ENCODE measurements around the gene FAM222A.

FAM222A gene

GRCh38 chr12:109710747-109711595 is 2.7 kb upstream of the FAM222A start:
- DNase-seq (ENCODE audit: low read depth in 2 of 2) = no peak

GRCh38 chr12:109711596-109712461 is 1.8 kb upstream of the FAM222A start:
- DNase-seq (ENCODE audit: low read depth in 2 of 2) = no peak

- peak; percentile 13 to 18 for DNase-seq (ENCODE audit: low read depth in 2 of 2)
Observed at GRCh38 chr12:109714141-109714912, 702 bp downstream of the FAM222A start.

GRCh38 chr12:109714913-109715244 is 1.3 kb downstream of the FAM222A start:
- DNase-seq (ENCODE audit: low read depth in 2 of 2) = no peak

- DNase-seq (ENCODE audit: low read depth in 2 of 2) = no peak
Observed at GRCh38 chr12:109715310-109716091, 1.9 kb downstream of the FAM222A start.

GRCh38 chr12:109716092-109716479 is 2.5 kb downstream of the FAM222A start:
- DNase-seq (ENCODE audit: low read depth in 2 of 2) = no peak

- DNase-seq (ENCODE audit: low read depth in 2 of 2) = no peak
Observed at GRCh38 chr12:109716512-109717389, 3.1 kb downstream of the FAM222A start.

- no peak for DNase-seq (ENCODE audit: low read depth in 2 of 2)
Observed at GRCh38 chr12:109717390-109718357, 4.0 kb downstream of the FAM222A start.

- DNase-seq (ENCODE audit: low read depth in 2 of 2) = no peak
Observed at GRCh38 chr12:109718390-109718789, 4.8 kb downstream of the FAM222A start.

GRCh38 chr12:109719123-109720022 is 5.7 kb downstream of the FAM222A start:
- no peak for DNase-seq (ENCODE audit: low read depth in 2 of 2)

GRCh38 chr12:109720152-109720856 is 6.7 kb downstream of the FAM222A start:
- no peak for DNase-seq (ENCODE audit: low read depth in 2 of 2)

GRCh38 chr12:109720857-109721189 is 7.2 kb downstream of the FAM222A start:
- no peak for DNase-seq (ENCODE audit: low read depth in 2 of 2)

GRCh38 chr12:109721276-109721675 is 7.7 kb downstream of the FAM222A start:
- no peak for DNase-seq (ENCODE audit: low read depth in 2 of 2)

GRCh38 chr12:109722022-109722720 is 8.5 kb downstream of the FAM222A start:
- no peak for DNase-seq (ENCODE audit: low read depth in 2 of 2)

GRCh38 chr12:109722721-109723094 is 9.1 kb downstream of the FAM222A start:
- DNase-seq (ENCODE audit: low read depth in 2 of 2) = no peak

- no peak for DNase-seq (ENCODE audit: low read depth in 2 of 2)
Observed at GRCh38 chr12:109723311-109723881, 9.8 kb downstream of the FAM222A start.

All from stimulated activated CD4-positive, alpha-beta T cell treated with anti-CD3 and anti-CD28 coated beads, Interleukin-15, amount 100 ng/mL, for 48 hours (primary cell).